Neuron (in vitro differentiated cells): ENCODE measurements around the gene WNT8A.

Experiments used
- H2AFZ ChIP-seq: one replicate; pipeline ENCODE4 v1.6.1; 2013; ENCODE audit warnings: low read depth, mild to moderate bottlenecking, inconsistent platforms, low read length, moderate library complexity
- H3K27me3 ChIP-seq: one replicate; pipeline ENCODE4 v1.6.1; 2013; ENCODE audit warnings: low read length; ENCODE audit not compliant: insufficient read depth
- H3K36me3 ChIP-seq: one replicate; pipeline ENCODE4 v1.6.1; 2013; ENCODE audit warnings: low read length; ENCODE audit not compliant: insufficient read depth
- H3K4me1 ChIP-seq: one replicate; pipeline ENCODE4 v1.6.1; 2013; ENCODE audit warnings: low read length; ENCODE audit not compliant: insufficient read depth
- H3K4me3 ChIP-seq: 2 replicates; pipeline ENCODE4 v1.5.1; 2013; ENCODE audit warnings: mild to moderate bottlenecking, low read length, moderate library complexity
- H3K9me3 ChIP-seq: one replicate; pipeline ENCODE4 v1.6.1; 2013; ENCODE audit warnings: low read length

The WNT8A gene

DNA sequence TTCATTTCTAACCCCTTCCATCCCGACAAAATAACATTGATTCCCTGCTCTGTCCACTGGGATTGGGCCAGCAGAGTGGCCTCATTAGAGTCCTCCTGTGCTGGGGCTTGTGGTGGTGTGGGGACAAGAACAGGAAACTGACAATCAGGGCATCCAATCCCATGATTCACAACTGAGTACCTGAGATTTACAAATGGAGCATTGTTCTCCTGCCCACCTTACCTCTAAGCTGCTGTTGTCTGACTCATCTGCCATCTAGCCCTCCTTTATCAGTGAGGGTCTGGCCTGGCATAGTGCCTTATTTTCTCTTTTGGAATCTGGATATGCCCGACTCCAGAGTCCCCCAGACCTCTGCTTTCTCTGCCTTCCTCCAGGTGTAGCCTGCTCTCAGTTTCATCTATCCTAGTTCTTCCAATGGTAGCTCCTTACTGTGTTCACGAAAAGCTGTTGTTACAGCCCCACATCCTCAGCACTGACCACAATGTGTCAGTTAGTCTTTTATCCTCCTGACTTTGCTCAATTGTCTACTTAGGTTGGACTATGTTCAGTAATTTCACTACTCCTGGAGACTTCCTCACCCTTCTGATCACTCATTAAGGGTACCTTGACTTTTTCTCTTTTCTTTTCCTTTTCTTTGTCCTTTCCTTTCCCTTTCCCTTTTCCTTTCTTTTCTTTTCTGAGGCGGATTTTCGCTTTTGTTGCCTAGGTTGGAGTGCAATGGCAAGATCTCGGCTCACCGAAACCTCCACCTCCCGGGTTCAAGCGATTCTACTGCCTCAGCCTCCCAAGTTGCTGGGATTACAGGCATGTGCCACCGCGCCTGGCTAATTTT, 13.4 kb downstream of the WNT8A start:
- no peak overlapping the region for H3K4me3 ChIP-seq
- no peaks in the 10 kb centered on the region for H3K36me3 ChIP-seq
- H3K4me1 ChIP-seq: no peaks in the 10 kb centered on the region
- H3K9me3 ChIP-seq: no peaks in the 10 kb centered on the region
- peaks cover 11% of the 10 kb centered on the region for H3K27me3 ChIP-seq
- H2AFZ ChIP-seq: no peak overlapping the region

DNA sequence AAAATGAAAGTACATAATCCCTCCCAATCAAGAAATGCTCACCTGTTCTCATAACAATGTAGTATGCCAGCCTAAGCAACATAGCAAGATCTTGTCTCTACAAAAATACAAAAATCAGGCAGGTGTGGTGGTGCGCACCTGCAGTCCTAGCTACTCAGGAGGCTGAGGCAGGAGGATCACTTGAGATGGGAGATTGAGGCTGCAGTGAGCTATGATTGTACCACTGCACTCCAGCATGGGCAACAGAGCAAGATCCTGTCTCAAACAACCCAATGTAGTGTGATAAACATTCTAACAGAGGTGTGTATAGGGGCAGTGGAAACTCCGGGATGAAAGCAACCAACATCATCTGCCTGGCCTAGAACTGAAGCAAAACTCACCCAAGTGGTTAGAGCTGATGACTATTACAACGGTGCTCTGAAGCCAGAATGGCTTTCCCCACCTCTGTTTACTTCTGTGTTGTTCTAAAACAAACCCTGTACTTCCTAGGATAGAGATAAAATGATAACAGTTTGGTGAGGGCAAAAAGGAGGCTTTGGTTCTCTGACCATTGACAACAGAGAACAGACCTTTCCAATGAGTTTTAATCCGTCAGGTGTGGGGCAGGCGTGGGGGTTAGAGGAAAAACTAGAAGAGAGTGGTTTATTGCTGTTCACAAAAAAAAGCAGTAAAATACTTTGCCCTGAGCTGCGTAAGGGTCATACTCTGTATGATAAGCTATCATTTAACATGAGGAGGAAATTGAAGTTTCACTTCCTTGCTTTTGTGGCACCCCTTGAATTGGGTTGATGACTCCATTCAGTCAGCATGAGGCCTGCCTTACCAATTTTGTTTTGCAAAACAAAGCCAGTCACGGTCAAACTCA, 18.9 kb downstream of the WNT8A start:
- Histone ChIP-seq H3K4me1 (no peaks in the 10 kb centered on the region), H3K36me3 (no peaks in the 10 kb centered on the region), H3K27me3 (peaks cover 6% of the 10 kb centered on the region), H3K4me3 (no peak overlapping the region), H3K9me3 (no peaks in the 10 kb centered on the region), H2AFZ (no peak overlapping the region)

DNA sequence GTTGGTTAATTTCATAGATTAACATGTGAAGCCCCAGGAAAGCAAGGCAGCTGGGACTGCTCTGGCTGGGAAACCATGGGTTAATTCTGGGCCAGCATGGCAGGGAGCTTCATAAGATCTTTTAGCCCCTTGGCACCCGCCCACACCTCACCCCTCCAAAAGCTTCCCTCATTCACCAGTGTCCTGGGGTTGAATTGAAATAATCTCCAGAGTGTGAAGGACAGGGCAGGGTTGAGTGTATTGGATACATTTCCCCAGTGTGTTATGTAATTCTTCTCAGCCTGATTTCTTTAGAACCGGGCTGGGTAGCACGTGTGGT, 19.4 kb downstream of the WNT8A start:
- Histone ChIP-seq H3K27me3 (peaks cover 6% of the 10 kb centered on the region), H3K4me3 (no peak overlapping the region), H2AFZ (no peak overlapping the region), H3K9me3 (no peaks in the 10 kb centered on the region), H3K36me3 (no peaks in the 10 kb centered on the region), H3K4me1 (no peaks in the 10 kb centered on the region)

DNA sequence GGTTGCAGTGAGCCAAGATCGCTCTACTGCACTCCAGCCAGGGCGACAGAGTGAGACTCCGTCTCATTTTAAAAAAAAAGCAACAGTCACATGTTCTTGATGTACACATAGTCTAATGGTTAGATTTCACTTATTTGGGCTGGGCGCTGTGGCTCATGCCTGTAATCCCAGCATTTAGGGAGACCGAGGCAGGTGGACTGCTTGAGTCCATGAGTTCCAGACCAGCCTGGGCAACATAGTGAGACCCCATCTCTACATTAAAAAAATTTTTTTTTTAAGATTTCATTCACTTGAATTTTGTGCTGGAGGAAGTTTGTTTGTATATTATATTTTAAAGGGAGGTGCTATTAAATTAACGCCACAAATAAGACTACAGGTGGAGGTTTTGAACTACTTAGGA, 21.9 kb downstream of the WNT8A start:
- peaks cover 6% of the 10 kb centered on the region for H3K27me3 ChIP-seq
- peaks cover 3% of the 10 kb centered on the region for H3K4me1 ChIP-seq
- no peaks in the 10 kb centered on the region for H3K36me3 ChIP-seq
- H3K4me3 ChIP-seq: no peak overlapping the region
- H2AFZ ChIP-seq: no peak overlapping the region
- no peaks in the 10 kb centered on the region for H3K9me3 ChIP-seq

DNA sequence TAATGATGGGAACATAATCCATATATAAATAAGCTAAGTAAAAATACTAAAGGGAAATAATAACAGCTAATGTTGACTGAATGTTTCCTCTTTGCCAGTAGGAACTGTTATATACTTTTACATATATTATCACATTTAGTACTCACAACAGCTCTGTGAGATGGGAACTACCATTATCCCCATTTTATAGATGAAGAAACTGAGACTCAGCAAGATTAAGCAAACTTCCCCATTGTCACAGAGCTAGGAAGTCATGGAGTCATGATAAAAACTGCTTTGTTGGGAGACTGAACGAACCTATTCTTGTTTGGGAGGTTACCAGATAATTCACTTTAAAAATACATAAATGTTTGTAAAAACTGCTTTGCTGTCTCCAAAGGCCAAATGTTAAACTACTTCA, 23.4 kb downstream of the WNT8A start:
- Histone ChIP-seq H3K27me3 (peaks cover 4% of the 10 kb centered on the region), H3K36me3 (no peaks in the 10 kb centered on the region), H2AFZ (no peak overlapping the region), H3K9me3 (no peaks in the 10 kb centered on the region), H3K4me1 (peaks cover 5% of the 10 kb centered on the region), H3K4me3 (no peak overlapping the region)

DNA sequence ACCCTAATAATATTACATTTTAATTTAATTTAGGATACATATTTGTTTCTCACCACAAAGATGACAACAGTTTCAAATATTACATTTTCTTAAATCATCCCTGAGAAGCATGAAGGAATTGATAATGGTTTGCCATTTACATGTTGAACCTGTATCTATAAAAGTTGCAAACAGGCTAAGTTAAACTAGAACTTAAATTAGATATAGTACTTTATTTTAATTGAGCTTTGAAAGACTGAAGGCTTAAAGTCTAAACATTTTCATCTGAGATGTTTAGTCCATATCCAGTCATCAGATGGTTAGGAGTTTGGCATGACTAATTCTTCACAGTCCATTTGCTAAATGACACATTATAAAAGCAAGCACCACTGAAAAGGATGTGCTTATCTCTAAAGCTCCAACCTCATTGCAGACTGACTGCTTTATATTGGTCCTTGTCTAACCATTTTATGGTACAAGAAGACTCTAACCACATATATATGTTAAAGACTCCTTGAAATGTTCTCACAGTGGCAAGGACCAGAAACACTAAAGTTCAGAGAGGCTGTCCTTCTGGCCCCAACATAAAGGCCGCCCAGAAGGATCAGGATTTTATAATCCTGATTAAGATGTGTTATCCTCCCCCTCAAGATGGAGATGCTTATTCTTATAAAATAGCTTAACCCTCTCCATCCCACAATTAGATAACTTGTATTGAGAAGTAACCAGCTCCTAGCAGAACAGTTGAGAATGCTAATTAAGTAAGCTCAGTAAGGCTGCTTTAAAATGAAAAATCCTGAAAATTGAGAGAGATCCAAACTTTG, 25.8 kb downstream of the WNT8A start:
- H3K4me1 ChIP-seq: peaks cover 5% of the 10 kb centered on the region
- H3K36me3 ChIP-seq: no peaks in the 10 kb centered on the region
- H3K27me3 ChIP-seq: no peaks in the 10 kb centered on the region
- H3K9me3 ChIP-seq: no peaks in the 10 kb centered on the region
- H2AFZ ChIP-seq: no peak overlapping the region
- H3K4me3 ChIP-seq: no peak overlapping the region

DNA sequence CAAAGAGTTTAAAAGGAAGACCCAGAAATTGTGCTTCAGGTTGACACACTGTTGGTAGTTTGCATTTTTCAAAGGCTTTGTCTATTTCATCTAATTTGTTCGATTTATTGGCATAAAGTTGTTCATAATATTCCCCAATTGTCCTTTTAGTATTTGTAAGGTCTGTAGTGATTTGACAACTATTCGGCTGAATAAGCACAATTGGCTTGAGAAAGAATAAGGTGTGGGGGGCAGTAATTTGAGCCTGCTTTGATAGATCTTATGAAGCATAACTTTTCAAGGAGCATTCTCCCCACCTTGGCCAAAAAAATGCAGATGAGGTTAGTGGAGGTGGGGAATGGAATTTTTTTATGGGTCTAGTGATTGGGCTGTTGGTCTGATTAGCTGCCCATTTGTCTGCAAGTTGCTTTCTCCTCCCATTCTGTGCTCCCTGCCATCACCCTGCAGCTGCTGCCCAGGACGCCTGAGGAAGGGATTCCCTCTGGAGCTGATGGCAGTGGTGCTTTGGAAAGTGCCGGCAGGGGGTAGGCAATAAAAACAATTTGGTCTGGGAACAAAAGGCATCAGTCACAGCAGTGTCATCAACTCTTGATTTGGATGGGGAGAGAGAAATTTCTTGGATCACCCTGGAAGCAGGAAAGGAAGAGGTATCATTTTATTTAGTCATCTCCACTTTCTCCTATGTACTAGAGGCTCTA, 26.6 kb downstream of the WNT8A start:
- Histone ChIP-seq H2AFZ (no peak overlapping the region), H3K27me3 (no peaks in the 10 kb centered on the region), H3K4me1 (peaks cover 5% of the 10 kb centered on the region), H3K36me3 (no peaks in the 10 kb centered on the region), H3K4me3 (no peak overlapping the region), H3K9me3 (no peaks in the 10 kb centered on the region)

DNA sequence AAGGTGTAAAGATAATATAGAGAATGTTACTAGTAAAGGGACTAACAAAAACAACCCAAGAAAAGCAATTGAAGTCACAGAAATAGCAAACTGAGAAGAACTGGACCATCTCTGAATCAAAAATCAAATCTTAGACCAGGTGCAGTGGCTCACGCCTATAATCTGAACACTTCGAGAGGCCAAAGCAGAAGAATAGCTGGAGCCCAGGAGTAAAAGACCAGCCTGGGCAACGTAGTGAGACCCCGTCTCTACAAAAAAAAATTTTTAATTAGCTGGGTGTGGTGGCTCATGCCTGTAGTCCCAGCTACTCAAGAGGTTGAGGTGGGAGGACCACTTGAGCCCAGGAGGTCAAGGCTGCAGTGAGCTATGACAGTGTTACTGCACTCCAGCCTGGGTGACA, 27.3 kb downstream of the WNT8A start:
- no peak overlapping the region for H3K4me3 ChIP-seq
- no peak overlapping the region for H2AFZ ChIP-seq
- H3K4me1 ChIP-seq: peaks cover 5% of the 10 kb centered on the region
- H3K9me3 ChIP-seq: no peaks in the 10 kb centered on the region
- no peaks in the 10 kb centered on the region for H3K27me3 ChIP-seq
- H3K36me3 ChIP-seq: no peaks in the 10 kb centered on the region

DNA sequence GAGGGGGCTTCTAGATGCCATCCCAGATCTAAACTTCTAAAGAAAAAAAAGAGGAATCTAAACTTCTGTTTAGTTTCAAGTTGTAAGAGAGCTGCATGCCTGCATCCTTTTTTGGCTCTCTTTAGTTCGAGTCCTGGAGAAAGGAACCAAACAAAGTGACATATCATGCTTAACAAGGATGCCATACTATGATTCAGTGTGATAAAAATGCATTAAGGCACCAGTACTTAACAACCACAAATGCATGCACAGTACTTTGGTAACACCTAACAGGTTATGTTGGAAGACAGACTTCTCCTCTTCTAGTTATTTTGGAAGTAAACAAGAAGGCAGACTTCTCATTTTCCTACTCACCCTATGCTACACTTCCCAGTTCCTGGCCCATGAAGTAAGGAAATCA, 28.1 kb downstream of the WNT8A start:
- Histone ChIP-seq H3K27me3 (no peaks in the 10 kb centered on the region), H3K9me3 (no peaks in the 10 kb centered on the region), H3K4me3 (no peak overlapping the region), H2AFZ (no peak overlapping the region), H3K36me3 (no peaks in the 10 kb centered on the region), H3K4me1 (peaks cover 5% of the 10 kb centered on the region)

DNA sequence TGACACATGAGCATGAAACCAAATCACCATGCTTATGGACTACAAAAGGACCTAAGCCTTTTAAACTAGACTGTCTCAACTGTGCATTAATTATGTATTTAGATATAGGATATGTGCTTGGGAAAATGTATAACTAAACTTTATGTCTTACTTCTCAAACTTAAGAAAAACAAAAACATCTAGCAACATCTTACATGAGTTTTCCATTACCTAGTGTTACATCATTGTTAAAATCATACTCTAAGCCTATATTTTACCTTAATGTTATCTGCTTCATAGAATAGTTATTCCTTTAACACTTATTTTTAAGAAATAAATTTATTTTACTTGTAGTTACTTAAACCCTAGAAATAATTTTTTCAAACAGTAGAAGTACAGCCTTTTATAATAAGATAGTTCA, 31.4 kb downstream of the WNT8A start:
- Histone ChIP-seq H3K4me3 (no peak overlapping the region), H3K36me3 (no peaks in the 10 kb centered on the region), H3K4me1 (peaks cover 5% of the 10 kb centered on the region), H3K9me3 (no peaks in the 10 kb centered on the region), H3K27me3 (no peaks in the 10 kb centered on the region), H2AFZ (no peak overlapping the region)

DNA sequence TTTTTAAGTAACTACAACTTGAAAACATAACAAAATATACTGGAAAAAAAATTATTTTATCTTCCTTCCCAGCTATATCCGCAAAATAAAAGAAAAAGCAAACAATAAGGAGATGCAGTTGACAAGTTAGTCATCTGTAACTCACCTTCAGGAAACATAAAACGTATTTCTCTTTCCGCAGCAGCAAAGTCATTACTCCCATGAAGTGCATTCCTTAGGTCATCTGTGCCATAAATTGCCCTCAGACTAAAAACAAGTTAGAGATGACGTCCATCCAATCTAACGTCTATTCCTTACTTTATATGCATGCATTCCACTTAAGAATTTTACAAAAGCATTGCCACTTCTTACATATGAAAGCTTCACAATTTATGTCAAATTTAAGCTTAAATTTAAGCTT, 44.5 kb downstream of the WNT8A start:
- H3K4me1 ChIP-seq: no peaks in the 10 kb centered on the region
- no peak overlapping the region for H2AFZ ChIP-seq
- H3K9me3 ChIP-seq: no peaks in the 10 kb centered on the region
- no peaks in the 10 kb centered on the region for H3K36me3 ChIP-seq
- no peak overlapping the region for H3K4me3 ChIP-seq
- no peaks in the 10 kb centered on the region for H3K27me3 ChIP-seq

DNA sequence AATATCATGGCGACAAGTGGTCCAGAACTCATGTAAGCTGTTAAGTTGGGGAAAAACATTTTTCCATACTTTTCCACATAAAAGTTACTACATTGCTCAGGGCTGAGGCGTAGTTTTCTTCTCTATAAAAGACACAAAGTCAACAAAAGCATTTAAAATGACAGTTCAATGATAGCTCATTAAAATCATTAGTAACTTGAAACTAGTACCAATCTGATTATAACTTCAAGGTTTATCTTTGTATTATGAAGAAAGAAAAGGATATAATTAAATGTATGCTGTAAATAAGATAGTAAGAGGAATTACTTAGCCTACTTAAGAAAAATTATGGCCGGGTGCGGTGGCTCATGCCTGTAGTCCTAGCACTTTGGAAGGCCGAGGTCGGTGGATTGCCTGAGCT, 45.5 kb downstream of the WNT8A start:
- H3K27me3 ChIP-seq: no peaks in the 10 kb centered on the region
- no peaks in the 10 kb centered on the region for H3K9me3 ChIP-seq
- no peaks in the 10 kb centered on the region for H3K36me3 ChIP-seq
- no peak overlapping the region for H3K4me3 ChIP-seq
- no peaks in the 10 kb centered on the region for H3K4me1 ChIP-seq
- H2AFZ ChIP-seq: no peak overlapping the region
